ENCODE measurements around the gene PNKD. TPM values are rescaled to one million over a fixed set of nuclear protein-coding genes. Genes with fewer than 3 reads are reported as not detected.
A peak's percentile ranks its signal among the peaks of the same experiment; 100 is the strongest.

The PNKD gene
- total RNA-seq, 1 experiment from 2014 or later = 77.2 TPM

DNA sequence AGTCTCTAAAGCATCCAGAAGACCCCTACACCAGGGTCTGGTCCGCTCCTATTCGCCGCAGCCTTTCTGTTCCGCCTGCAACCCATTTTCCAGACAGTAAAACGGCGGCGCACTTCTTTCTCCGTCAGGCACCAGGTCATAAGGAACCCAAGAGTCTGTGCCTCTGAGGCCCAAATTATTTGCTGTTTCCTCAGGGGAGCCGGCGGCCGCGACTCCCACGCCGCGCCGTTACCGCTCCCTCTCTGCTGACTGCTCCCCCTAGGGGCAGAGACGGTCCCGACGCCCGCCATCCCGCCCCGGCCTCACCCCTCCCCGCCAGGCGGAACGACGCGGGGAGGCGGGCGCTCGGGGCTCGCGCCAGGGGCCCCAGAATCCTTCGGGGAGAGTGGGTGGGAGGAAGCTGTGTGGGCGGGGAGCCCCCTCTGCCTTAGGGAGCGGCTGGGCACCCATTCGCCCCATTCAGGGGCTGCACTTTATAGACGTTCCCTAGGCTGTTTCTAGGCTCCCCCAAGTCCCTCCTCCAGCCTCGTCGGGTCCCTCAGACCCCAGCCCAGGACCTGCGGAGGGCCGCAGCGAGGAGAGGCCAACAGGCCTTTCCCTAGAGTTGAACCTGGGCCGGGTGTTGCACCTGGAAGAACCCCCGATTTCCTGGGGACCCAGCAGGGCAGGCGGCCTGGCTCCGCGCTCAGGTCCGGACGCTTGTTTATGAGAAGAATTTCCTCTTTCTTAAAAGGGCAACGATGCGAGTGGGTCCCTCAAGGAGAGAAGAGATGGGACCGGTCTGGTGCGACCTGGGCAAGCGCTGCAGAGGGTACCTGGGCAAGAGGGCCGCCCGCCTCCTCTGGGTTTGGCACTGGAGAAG is 125.7 kb downstream of the PNKD start:
- peak; percentile 96 for DNase-seq (ENCODE audit: low spot score)

Small RNA genes within 50 kb of the gene (small RNA-seq; reads per million reads assigned to genes)
- not detected for gene MIR6810

Other genes with a start within 250 kb of the PNKD start
- not detected in 2 replicates for gene RUFY4, start 201.3 kb upstream of the PNKD start, total RNA-seq (2014; rRNA removed; shearing (Covaris generic))
- not detected in 2 replicates for gene CXCR2, start 144.5 kb upstream of the PNKD start, total RNA-seq (2014; rRNA removed; shearing (Covaris generic))
- not detected in 2 replicates for gene CXCR1, start 103.6 kb upstream of the PNKD start, total RNA-seq (2014; rRNA removed; shearing (Covaris generic))
- 220 and 244 TPM in 2 replicates for gene ARPC2, start 53.3 kb upstream of the PNKD start, total RNA-seq (2014; rRNA removed; shearing (Covaris generic))
- gene GPBAR1, start 9.5 kb upstream of the PNKD start, total RNA-seq (2014; rRNA removed; shearing (Covaris generic)) = 0.05 and 0.56 TPM in 2 replicates
- gene AAMP, start 382 bp upstream of the PNKD start, total RNA-seq (2014; rRNA removed; shearing (Covaris generic)) = 266 and 310 TPM in 2 replicates
- 229 and 311 TPM in 2 replicates for gene TMBIM1, start 22.0 kb downstream of the PNKD start, total RNA-seq (2014; rRNA removed; shearing (Covaris generic))
- gene CATIP, start 86.3 kb downstream of the PNKD start, total RNA-seq (2014; rRNA removed; shearing (Covaris generic)) = 1.6 TPM in 1 of 2 replicates, not detected in the other
- 0.33 and 0.86 TPM in 2 replicates for gene SLC11A1, start 111.8 kb downstream of the PNKD start, total RNA-seq (2014; rRNA removed; shearing (Covaris generic))
- 132 and 151 TPM in 2 replicates for gene CTDSP1, start 129.3 kb downstream of the PNKD start, total RNA-seq (2014; rRNA removed; shearing (Covaris generic))
- 230 and 247 TPM in 2 replicates for gene VIL1, start 148.6 kb downstream of the PNKD start, total RNA-seq (2014; rRNA removed; shearing (Covaris generic))